CD4-positive, alpha-beta T cell (primary cell): Measurements from ENCODE around the gene CDKL2. TPM values are rescaled to one million over a fixed set of nuclear protein-coding genes. Genes with fewer than 3 reads are reported as not detected.

Source experiments
- ATAC-seq: fragments of 200-7000 bp; cut with Tn5 transposase; one replicate; pipeline ENCODE4 v1.10.0; 2022; ENCODE audit warnings: mild to moderate bottlenecking; ENCODE audit not compliant: poor library complexity
- CTCF ChIA-PET: fragments of 350-600 bp; sonication (Branson Sonifier 250); formaldehyde crosslinking; loops from one replicate; lab custom pipeline; 2021; ENCODE audit warnings: antibody characterized with exemption, inconsistent platforms; lab: Charles Lee
- POLR2A ChIA-PET: fragments of 350-600 bp; sonication (Branson Sonifier 250); formaldehyde crosslinking; loops from one replicate; lab custom pipeline; 2021; ENCODE audit warnings: antibody characterized with exemption, inconsistent platforms; lab: Charles Lee
- DNase-seq, 14 experiments: peaks; one replicate each; pipeline ENCODE4 v3.0.0-alpha.2; 2013 to 2020; ENCODE audit warnings: mixed read lengths in 2 of 14
- H3K27ac ChIP-seq, 2 donors: one replicate each; pipeline versions ENCODE4 v1.5.1 to v1.7.0; 2013; ENCODE audit warnings: low read length in 2 of 2, low read depth in 1 of 2, mild to moderate bottlenecking in 1 of 2
- H3K27me3 ChIP-seq, 2 experiments: 1 replicate in 1 of 2; 2 replicates in 1 of 2; pipeline versions ENCODE4 v1.6.1 to v1.7.0; 2013; ENCODE audit warnings: low read length in 2 of 2, control low read depth in 1 of 2, mild to moderate bottlenecking in 1 of 2, moderate library complexity in 1 of 2; ENCODE audit not compliant: insufficient read depth in 2 of 2, control insufficient read depth in 1 of 2
- H3K36me3 ChIP-seq: one replicate; pipeline ENCODE4 v1.6.1; 2013; ENCODE audit warnings: low read length, control low read depth; ENCODE audit not compliant: insufficient read depth
- H3K4me1 ChIP-seq: one replicate; pipeline ENCODE4 v1.6.1; 2013; ENCODE audit warnings: low read length, control low read depth; ENCODE audit not compliant: insufficient read depth
- H3K4me3 ChIP-seq: one replicate; pipeline ENCODE4 v1.5.1; 2013; ENCODE audit warnings: mild to moderate bottlenecking, low read length, moderate library complexity
- H3K9me3 ChIP-seq, 2 experiments: 1 replicate in 1 of 2; 2 replicates in 1 of 2; pipeline versions ENCODE4 v1.6.1 to v1.7.0; 2013; ENCODE audit warnings: low read length in 2 of 2, mild to moderate bottlenecking in 2 of 2, control low read depth in 1 of 2, moderate library complexity in 1 of 2; ENCODE audit not compliant: control insufficient read depth in 1 of 2, insufficient read depth in 1 of 2
- H3K27ac Mint-ChIP-seq: one replicate; pipeline ENCODE4 v1.8.0; 2020; ENCODE audit warnings: mixed read lengths
- H3K27me3 Mint-ChIP-seq: one replicate; pipeline ENCODE4 v1.8.0; 2021; ENCODE audit warnings: mixed read lengths
- H3K36me3 Mint-ChIP-seq: one replicate; pipeline ENCODE4 v1.8.0; 2021; ENCODE audit warnings: low read depth, mixed read lengths
- H3K4me1 Mint-ChIP-seq: one replicate; pipeline ENCODE4 v1.8.0; 2021; ENCODE audit warnings: low read depth, mixed read lengths
- H3K4me3 Mint-ChIP-seq: one replicate; pipeline ENCODE4 v1.8.0; 2020; ENCODE audit warnings: mild to moderate bottlenecking, mixed read lengths
- H3K9me3 Mint-ChIP-seq: one replicate; pipeline ENCODE4 v1.8.0; 2020; ENCODE audit warnings: mixed read lengths
- CTCF ChIP-seq: fragments of 200-600 bp; IDR thresholded peaks from one replicate; pipeline ENCODE4 v1.8.0; 2022; ENCODE audit warnings: antibody characterized with exemption, mild to moderate bottlenecking
- intact Hi-C, 2 experiments: fragments of 100-400 bp; cut with DNase I in 1 of 2; cut with micrococcal nuclease in 1 of 2; formaldehyde crosslinking; loops; one replicate each; pipeline versions ENCODE4 v1.15.1 to v1.9.0; 2023 to 2025; cut with DNase I, micrococcal nuclease
- total RNA-seq, 174 experiments: library from RNA in 2 of 174; stranded (reverse) in 2 of 174; gene quantifications; one replicate each; pipeline ENCODE4 v1.2.3 and lab custom pipeline; 2021 to 2026

CDKL2 gene
- total RNA-seq, 2 experiments from 2014 or later, result 0.38 to 0.92 TPM

- Mint-ChIP-seq H3K4me3 (no peak overlapping the region), H3K4me1 (no peaks in the 10 kb centered on the region), H3K27ac (no peak overlapping the region), H3K36me3 (no peaks in the 10 kb centered on the region), H3K9me3 (no peaks in the 10 kb centered on the region), H3K27me3 (peaks cover 23% of the 10 kb centered on the region)
- DNase-seq (no peak), ATAC-seq (no peak)
- no peak for TF ChIP-seq CTCF
- Histone ChIP-seq H3K4me3 (no peak overlapping the region), H3K36me3 (no peaks in the 10 kb centered on the region), H3K9me3 (no peaks in the 10 kb centered on the region), H3K27ac (no peak overlapping the region), H3K4me1 (no peaks in the 10 kb centered on the region), H3K27me3 (no peaks in the 10 kb centered on the region)
- ChIA-PET CTCF (interaction anchor here (0.9 kb wide), 1 partner anchor 166 kb away, joined by 3 read pairs; no protein-coding TSS in a partner anchor), POLR2A (interaction anchor here (0.5 kb wide), 1 partner anchor 248 kb away, joined by 3 read pairs; no protein-coding TSS in a partner anchor)
- intact Hi-C loops, result no loop called here
These were observed 72.6 kb downstream of the CDKL2 start for GRCh38 chr4:75557696-75558095.

- CTCF ChIA-PET, result interaction anchor here (0.7 kb wide), 1 partner anchor 9 kb away, joined by 3 read pairs; no protein-coding TSS in a partner anchor
- Histone ChIP-seq H3K36me3 (no peaks in the 10 kb centered on the region), H3K4me3 (no peak within 1 kb of the TSS), H3K9me3 (no peaks in the 10 kb centered on the region), H3K27ac (no peak within 1 kb of the TSS), H3K27me3 (no peaks in the 10 kb centered on the region), H3K4me1 (no peaks in the 10 kb centered on the region)
- no peak within 1 kb of the TSS for H3K27ac Mint-ChIP-seq
- H3K36me3 Mint-ChIP-seq, result no peaks in the 10 kb centered on the region
- ATAC-seq (peak; percentile 44), DNase-seq (peak in 4 of 14 experiments; percentile 11 to 52 (median 18))
- TF ChIP-seq CTCF, result no peak
- POLR2A ChIA-PET, result interaction anchor here (0.9 kb wide), 1 partner anchor 21 kb away, joined by 3 read pairs; no protein-coding TSS in a partner anchor
- H3K27me3 Mint-ChIP-seq, result peaks cover 20% of the 10 kb centered on the region
- intact Hi-C loops, result no loop called here
- no peaks in the 10 kb centered on the region for H3K4me1 Mint-ChIP-seq
- no peaks in the 10 kb centered on the region for H3K9me3 Mint-ChIP-seq
- H3K4me3 Mint-ChIP-seq, result no peak within 1 kb of the TSS
These were observed 74.8 kb downstream of the CDKL2 start, which contains the start of gene ODAPH for GRCh38 chr4:75555294-75556164. Gene ODAPH (plus strand): TSS chr4:75556066. CDS start chr4:75556083, 17 bp downstream.

- Histone ChIP-seq H3K4me3 (no peak overlapping the region), H3K4me1 (no peaks in the 10 kb centered on the region), H3K9me3 (no peaks in the 10 kb centered on the region), H3K36me3 (no peaks in the 10 kb centered on the region), H3K27ac (no peak overlapping the region), H3K27me3 (no peaks in the 10 kb centered on the region)
- ATAC-seq (no peak), DNase-seq (no peak)
- no peak for TF ChIP-seq CTCF
- H3K4me1 Mint-ChIP-seq, result no peaks in the 10 kb centered on the region
- no peak overlapping the region for H3K27ac Mint-ChIP-seq
- ChIA-PET POLR2A (no interaction called here), CTCF (no interaction called here)
- intact Hi-C loops, result no loop called here
- no peak overlapping the region for H3K4me3 Mint-ChIP-seq
- no peaks in the 10 kb centered on the region for H3K36me3 Mint-ChIP-seq
- H3K27me3 Mint-ChIP-seq, result peaks cover 14% of the 10 kb centered on the region
- H3K9me3 Mint-ChIP-seq, result no peaks in the 10 kb centered on the region
These were observed 77.9 kb downstream of the CDKL2 start for GRCh38 chr4:75552452-75552851.
